ENCODE results near the gene LARP4. TPM values are rescaled to one million over a fixed set of nuclear protein-coding genes. Genes with fewer than 3 reads are reported as not detected.
A peak's percentile ranks its signal among the peaks of the same experiment; 100 is the strongest.
"Not testable (repeated sequence)": the region's sequence is repeated elsewhere in the genome, so short reads cannot be mapped to it uniquely, and the experiment has no call there.

The LARP4 gene
- total and polyA plus RNA-seq, 9 of the 15 experiments (the other 6 are each of a cell fraction or from before 2014, with no cell fraction given), result 31.6 to 84.5 (median 52.4) TPM

DNA sequence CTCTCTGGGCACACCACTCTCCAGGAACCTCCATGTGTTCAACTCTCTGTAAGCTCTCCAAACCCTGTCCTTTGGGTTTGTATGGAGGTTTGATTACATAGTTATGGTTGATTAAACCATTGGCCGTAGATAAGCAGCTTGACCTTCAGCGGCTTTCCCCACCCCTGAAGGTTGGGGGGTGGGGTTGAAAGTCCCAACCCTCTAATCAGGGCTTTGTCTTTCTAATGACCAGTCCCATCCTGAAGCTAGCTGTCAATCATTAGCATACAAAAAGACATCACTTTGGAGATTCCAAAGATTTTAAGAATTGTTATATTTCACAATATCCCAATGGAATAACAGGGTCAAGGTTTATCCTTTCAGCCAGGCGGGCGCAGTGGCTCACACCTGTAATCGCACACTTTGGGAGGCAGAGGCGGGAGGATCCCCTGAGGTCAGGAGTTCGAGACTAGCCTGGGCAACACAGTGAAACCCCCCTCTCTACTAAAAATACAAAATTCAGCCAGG is 12.7 kb upstream of the LARP4 start (continued):
- TF ChIP-seq, protein P1, sequence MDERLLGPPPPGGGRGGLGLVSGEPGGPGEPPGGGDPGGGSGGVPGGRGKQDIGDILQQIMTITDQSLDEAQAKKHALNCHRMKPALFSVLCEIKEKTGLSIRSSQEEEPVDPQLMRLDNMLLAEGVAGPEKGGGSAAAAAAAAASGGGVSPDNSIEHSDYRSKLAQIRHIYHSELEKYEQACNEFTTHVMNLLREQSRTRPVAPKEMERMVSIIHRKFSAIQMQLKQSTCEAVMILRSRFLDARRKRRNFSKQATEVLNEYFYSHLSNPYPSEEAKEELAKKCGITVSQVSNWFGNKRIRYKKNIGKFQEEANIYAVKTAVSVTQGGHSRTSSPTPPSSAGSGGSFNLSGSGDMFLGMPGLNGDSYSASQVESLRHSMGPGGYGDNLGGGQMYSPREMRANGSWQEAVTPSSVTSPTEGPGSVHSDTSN (CRISPR knock-in tag; IDR thresholded peaks at IDR 0.05; ENCODE audit: low read depth), result no peak
- TF ChIP-seq, protein P1 (tag; conservative IDR thresholded peaks at IDR 0.05; ENCODE audit: low read depth), result peak; percentile 42
- TF ChIP-seq MCM3 (IDR thresholded peaks at IDR 0.05) (no peak), ZNF436 (CRISPR knock-in tag; IDR thresholded peaks at IDR 0.05) (no peak)

DNA sequence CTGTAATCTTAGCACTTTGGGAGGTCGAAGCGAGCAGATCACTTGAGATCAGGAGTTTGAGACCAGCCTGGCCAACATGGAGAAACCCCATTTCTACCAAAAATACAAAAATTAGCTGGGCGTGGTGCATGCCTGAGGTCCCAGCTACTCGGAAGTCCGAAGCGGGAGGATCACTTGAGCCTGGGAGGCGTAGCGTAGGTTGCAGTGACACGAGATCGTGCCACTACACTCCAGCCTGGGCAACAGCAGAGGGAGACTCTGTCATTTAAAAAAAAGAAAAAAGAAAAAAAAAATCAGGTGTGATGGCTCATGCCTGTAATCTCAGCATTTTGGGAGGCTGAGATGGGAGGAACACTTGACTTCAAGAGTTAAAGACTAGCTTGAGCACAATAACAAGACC is 11.9 kb upstream of the LARP4 start:
- POLR2A ChIA-PET, result interaction anchor here (0.8 to 1.7 kb wide), 3 partner anchors 12 to 42 kb away, joined by 3 to 5 read pairs (median 3); partner anchors contain the start of gene LARP4
- 55% methylated on average over 10 of the region's 10 CpGs for WGBS (ENCODE audit: insufficient coverage, low coverage, missing lambda C conversion rate)
- not testable (repeated sequence) for FAIRE-seq

More for the DNA sequence above, 11.9 kb upstream of the LARP4 start:
- H3K4me2 ChIP-seq (ENCODE audit: insufficient read depth, low read length); H3K27me3 ChIP-seq (ENCODE audit: control insufficient read depth in 2 of 2, insufficient read depth in 2 of 2, low read length in 2 of 2); BruUV-seq (replicated peaks); H3K9me1 ChIP-seq (ENCODE audit: control insufficient read depth, insufficient read depth, low read length); H3K9me3 ChIP-seq (replicated peaks; ENCODE audit: control insufficient read depth, insufficient read depth, low read depth, low read length); H4K20me1 ChIP-seq (replicated peaks; ENCODE audit: control insufficient read depth, insufficient read depth, low read length); intact Hi-C loops (cut with micrococcal nuclease); H3K27ac ChIP-seq (ENCODE audit: extremely low read depth, low read depth, low read length); in situ Hi-C loops (cut with MboI); H3K9ac ChIP-seq (ENCODE audit: insufficient read depth in 1 of 2, low read depth in 2 of 2, low read length in 2 of 2); ATAC-seq; H3K79me2 ChIP-seq (ENCODE audit: control insufficient read depth, insufficient read depth, low read length); H3K4me1 ChIP-seq (replicated peaks in 1 of 2; ENCODE audit: control insufficient read depth in 2 of 2, insufficient read depth in 2 of 2, low read length in 2 of 2); DNase-seq (ENCODE audit: extremely low read depth in 1 of 4, low spot score in 3 of 4); H2AFZ ChIP-seq (ENCODE audit: low read depth, low read length); H3K36me3 ChIP-seq (ENCODE audit: control insufficient read depth, insufficient read depth, low read length); CTCF ChIA-PET (ENCODE audit: low intra/inter-chr PET ratio); H3K4me3 ChIP-seq: not testable (repeated sequence)
